ENCODE data around the gene SLC16A12.

Gene SLC16A12

DNA sequence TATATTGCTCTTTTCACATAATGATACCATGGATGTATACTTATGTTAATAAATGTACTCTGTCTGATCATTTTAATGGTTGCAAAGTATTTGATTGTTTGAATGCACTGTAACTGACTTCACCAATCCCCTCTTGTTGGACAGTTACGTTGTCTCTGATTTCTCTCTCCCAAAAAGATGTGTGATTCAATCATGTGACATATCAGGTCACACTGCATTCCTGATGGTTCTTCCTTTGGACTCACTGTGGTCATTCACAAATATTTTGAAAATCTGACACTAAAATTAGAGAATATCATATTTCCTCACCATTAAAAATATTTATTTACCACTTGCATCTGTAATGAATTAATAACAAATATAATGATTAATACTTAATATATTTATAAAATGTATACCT is 22.2 kb downstream of the SLC16A12 start:
- DNase-seq (ENCODE audit: low read depth) = no peak

- no peak for DNase-seq (ENCODE audit: low read depth)
These were observed 29.6 kb downstream of the SLC16A12 start for GRCh38 chr10:89505640-89506275.

DNA sequence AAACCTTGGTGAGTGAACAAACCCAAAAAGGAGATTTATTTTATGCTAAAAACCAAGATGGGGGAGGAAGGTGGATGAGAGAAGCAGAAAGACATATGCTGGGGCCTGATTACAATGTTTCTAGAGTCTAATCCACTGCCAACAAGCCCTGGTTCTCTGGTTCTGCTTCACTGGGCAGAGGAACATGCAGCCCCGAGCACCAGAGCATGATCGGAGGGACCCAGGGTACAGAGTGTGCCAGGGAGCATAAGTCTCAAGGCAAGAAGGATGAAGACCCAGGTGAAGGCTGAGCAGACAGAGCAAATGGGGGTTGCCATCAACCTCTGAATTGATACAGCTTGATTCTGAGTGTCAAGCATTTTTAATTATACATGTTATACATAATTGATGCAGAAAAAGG is 30.7 kb downstream of the SLC16A12 start:
- no peak for DNase-seq (ENCODE audit: low read depth)

DNA sequence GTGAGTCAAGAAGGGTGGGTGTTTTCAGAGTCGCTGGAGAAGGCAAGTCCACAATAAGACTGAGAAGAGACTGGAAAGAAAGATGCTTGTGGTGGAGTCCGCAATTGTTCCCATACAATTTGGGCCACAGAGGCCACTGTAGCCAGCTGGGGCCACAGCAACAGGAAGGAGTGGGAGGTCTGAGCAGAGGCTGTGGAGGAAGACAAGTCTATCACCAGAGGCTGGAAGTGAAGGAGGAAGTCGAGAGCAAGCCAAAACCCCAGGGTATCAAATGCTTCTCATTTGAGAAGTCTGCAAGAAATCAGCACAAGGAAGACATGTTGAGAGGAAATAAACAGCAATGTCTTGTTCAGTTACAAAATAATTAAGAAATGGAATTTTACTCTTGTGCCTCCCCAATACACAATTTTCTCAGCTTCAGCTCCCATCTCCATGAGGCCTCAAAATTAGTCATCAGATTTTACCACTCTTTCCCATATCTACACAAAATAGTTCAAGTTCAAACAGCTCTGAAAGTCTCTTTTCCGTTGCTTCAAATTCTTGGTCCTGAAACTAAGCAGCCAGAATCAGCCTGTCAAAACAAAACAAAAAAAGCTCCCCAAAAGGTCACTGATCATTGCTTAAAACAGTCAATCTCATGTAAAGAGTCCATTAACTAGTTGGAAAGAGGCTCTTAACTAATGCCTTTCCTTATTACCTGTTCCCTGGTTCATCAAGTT is 31.6 kb downstream of the SLC16A12 start:
- DNase-seq (ENCODE audit: low read depth) = no peak

GRCh38 chr10:89503151-89503550 is 32.2 kb downstream of the SLC16A12 start:
- no peak for DNase-seq (ENCODE audit: low read depth)

DNA sequence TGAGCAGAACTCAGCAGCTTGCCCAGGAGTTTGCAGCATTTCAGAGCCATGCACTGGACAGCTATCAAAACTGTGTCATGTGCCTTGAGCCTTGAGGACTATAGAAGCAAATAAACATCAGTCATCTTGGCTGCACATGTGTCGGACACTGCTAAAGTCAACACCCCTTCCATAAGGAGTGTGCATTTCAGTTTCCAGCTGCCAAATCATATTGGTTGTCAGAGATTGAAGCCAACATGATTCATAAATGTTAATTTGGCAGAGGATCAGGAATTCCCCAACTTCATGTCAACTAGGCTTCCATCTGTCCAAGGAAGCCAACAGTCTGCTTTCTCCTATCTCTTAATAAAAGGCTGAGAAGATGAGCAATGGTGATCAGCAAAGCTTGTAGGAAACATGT is 32.8 kb downstream of the SLC16A12 start:
- DNase-seq (ENCODE audit: low read depth) = no peak

- no peak for DNase-seq (ENCODE audit: low read depth)
These were observed 40.8 kb downstream of the SLC16A12 start for GRCh38 chr10:89494575-89494974.

GRCh38 chr10:89494068-89494467 is 41.3 kb downstream of the SLC16A12 start:
- DNase-seq (ENCODE audit: low read depth) = no peak

DNA sequence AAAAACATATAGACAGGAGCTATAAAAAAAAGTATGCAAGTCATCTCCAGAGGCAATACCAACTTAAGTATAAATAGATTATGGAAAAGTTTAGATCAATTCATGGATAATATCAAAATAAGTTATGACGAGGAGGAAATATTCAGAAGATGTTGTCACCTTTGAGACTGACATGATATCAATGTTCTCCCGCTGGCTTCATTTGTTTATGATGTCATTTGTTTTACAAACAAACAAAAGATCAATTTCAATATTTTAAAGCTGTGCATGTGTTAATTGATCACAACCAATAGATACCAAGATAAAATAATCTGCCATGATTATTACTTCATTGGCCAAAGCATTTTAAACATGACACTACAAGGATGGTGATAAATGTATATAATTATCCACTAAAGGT is 43.5 kb downstream of the SLC16A12 start:
- DNase-seq (ENCODE audit: low read depth) = no peak

DNA sequence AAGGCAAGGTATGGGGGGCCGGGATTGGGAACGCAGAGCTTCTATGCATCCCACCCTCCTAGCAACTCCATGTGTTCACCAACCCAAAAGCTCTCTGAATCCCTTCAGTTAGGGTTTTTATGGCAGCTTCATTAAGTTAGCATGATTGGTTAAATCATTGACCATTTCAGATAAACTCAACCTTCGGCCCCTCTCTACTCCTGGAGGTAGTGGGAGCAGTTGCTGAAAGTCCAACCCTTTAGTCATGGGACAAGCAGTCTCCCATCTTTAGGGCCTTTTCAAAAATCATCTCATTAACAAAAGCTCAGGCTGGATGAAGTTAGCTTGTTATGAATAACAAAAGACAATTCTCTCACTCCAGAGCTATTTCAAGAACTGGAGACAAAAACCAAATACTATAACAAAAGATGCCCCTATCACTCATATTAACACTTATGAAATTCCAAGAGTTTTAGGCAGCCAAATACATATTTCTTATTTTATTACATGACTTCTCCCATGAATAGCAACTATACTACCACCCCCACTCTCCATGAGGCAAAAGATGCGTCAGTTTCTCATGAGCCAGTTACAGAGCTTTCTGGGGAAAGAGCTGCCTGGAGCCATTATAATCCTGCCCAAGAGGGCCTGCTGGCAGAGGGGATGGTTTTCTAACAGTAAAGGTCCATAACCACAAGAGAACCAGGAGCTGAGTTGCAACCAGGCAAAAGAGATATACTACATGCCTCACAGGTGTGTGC is 44.6 kb downstream of the SLC16A12 start:
- DNase-seq (ENCODE audit: low read depth) = no peak

- no peak for DNase-seq (ENCODE audit: low read depth)
These were observed 53.1 kb downstream of the SLC16A12 start for GRCh38 chr10:89482256-89482655.

- no peak for DNase-seq (ENCODE audit: low read depth)
These were observed 53.7 kb downstream of the SLC16A12 start for GRCh38 chr10:89481662-89482061.

- no peak for DNase-seq (ENCODE audit: low read depth)
These were observed 55.5 kb downstream of the SLC16A12 start for GRCh38 chr10:89479771-89480446.

DNA sequence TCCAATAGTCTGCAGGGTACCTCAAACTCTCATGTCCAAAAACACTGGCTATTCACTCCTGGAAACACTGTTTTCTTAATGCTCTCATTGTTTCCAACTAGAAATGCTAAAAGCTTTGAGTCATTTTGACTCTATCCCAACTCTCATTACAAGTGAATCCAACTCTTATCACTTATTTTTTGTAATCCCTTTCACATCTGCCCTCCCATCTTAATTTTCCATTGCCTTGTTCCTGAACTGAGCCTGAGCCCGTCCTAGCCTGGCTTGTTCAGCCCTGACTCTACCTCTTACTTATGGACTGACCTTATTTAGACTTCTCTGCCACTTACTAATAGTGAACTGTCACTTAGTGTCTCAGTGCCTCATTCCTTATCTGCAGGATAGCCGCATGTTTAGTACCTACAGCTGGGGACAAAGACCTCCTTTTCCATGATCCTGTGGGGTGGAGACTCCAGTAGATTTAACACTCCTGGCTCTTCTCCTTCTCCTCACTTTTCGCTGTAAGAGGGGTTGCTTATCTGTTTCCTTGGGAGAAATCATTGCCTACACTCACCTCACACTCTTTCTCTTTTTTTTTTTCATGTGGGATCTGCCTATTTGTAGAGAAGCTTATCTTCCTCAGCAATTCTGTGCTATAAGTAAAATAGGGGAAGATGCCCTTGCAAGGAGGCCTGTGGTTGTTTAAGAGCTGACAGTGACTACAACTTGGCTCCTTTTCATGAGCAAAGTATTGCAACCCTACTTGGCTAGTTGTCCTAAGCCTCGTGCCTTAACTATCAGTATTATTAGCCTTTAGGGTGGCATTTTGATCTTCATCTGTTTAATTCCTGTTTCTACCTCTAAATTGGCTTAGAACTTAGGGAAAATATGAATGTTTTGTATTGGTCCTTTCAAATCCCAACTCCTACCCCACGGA is 56.4 kb downstream of the SLC16A12 start:
- no peak for DNase-seq (ENCODE audit: low read depth)

- no peak for DNase-seq (ENCODE audit: low read depth)
These were observed 57.2 kb downstream of the SLC16A12 start for GRCh38 chr10:89478085-89478738.

- DNase-seq (ENCODE audit: low read depth) = no peak
These were observed 59.2 kb downstream of the SLC16A12 start for GRCh38 chr10:89476150-89476549.

GRCh38 chr10:89475591-89475998 is 59.8 kb downstream of the SLC16A12 start:
- DNase-seq (ENCODE audit: low read depth) = no peak

GRCh38 chr10:89475125-89475524 is 60.3 kb downstream of the SLC16A12 start:
- no peak for DNase-seq (ENCODE audit: low read depth)

DNA sequence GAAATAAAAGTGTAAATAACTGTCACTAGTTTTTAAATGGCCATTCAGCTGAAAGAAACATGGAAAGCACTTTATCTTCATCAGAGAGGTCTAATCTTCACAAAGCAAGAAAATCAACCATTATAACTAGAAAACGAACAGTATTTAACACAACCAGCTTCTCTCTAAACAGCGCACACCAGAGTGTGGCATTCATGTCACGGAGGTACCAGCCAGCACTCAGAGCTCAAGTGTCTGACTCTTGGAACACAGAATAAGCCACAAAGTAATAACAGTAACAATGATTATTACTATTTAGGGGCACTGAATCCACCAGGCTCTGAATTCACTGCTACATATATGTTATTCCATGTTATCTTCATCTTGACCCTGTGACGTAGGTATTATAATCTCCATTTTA is 60.9 kb downstream of the SLC16A12 start:
- no peak for DNase-seq (ENCODE audit: low read depth)

DNA sequence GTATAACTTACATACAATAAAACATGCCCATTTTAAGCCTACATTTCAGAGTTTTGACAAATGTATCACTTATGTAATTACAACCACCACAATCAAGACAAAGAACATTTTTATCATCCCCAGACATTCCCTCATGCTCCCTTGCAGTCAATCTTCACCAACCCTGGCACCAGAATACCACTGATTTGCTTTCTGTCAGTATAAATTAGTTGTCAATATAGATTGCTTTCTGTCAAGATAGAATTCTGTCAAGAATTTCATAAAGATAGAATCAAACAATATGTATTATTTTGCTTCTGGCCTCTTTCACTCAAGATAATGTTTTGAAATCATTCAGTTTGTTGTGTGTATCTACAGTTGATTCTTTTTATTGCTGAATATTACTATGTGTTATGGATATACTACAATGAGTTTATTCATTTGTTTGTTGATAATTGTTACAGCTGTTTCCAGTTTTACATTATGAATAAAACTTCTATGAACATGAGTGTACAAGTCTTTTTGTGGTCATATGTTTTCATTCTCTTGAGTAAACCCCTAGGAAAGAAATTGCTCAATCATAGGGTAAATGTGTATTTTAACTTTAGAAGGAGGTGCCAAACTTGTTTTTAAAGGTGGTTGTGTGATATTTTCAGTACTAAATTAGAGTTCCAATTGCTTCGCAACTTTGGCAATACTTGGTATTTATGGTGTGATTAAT is 64.1 kb downstream of the SLC16A12 start:
- no peak for DNase-seq (ENCODE audit: low read depth)

All from activated T-cell treated with anti-CD3 and anti-CD28 coated beads for 48 hours (primary cell).